Measurements from ENCODE around the gene CACNA1C.
"Not testable (repeated sequence)": the region's sequence is repeated elsewhere in the genome, so short reads cannot be mapped to it uniquely, and the experiment has no call there.

Gene CACNA1C

DNA sequence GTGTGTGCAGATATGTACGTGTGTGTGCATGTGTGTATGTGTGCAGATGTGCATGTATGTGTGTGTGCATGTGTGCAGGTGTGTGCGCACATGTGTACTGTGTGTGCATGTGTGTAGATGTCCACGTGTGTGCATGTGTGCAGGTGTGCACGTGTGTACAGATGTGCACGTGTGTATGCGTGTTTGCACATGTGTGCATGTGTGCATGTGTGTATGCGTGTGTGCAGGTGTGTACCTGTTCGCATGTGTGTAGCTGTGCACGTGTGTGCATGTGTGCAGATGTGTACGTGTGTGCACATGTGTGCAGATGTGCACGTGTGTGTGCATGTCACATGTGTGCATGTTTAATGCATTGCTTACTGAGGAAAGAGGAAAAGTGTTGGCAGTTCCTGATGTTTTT lies 686.3 kb downstream of the CACNA1C start:
- no peak for DNase-seq

DNA sequence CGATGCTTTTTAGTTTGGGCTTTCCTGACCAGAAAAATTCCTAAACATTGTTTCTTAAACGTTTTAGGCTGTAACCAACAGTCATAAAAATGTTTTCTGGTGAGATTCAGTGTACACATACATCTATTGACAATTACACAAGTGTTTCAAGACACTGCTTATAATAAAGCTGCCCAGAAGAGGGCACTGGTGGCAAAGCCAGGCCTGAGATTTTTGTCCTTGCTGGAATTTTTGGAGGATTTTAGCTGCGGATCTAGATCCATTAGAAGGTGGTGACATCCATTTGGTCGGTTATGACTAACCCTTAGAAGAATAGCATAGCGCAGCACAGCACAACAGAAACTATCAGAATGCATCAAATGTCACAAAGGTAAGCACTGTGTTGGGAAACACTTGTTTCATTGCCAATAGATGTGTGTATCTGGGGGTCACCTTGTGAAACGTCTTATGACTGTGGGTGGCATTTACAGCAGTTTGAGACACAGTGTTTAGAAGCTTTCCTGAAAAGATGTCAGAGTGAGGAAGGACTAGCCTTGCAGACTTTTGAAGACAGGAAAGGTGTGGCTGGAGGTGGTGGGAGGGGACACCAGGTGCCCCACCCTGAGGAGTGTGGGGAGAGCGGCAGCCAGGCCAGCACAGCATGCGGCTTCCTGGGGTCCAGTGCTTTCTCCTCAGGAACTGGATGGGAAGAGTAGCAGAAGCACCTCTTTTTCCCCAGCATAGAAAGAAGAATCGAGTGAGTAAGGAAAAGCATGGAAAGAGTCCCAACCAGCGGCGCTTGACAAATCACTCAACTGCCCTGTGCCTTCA lies 687.2 kb downstream of the CACNA1C start:
- peak; percentile 27 for DNase-seq

DNA sequence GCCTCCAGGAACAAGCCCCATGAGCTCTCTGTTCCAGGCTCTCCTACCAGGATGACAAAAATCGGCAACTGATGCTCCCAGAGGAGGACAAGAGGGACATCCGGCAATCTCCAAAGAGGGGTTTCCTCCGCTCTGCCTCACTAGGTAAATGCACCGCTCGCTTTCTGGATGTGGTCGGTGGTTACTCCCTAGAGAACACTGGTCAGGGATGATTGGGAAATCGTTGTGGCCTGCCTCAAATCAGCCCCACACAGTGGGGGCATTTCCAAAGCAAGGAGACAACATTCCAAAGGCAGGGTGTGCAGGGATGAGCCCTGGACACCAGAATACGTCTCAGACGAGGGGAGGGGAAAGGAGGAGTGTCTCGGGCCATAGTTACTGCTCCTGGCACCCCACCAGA lies 689.2 kb downstream of the CACNA1C start:
- DNase-seq: not testable (repeated sequence)

DNA sequence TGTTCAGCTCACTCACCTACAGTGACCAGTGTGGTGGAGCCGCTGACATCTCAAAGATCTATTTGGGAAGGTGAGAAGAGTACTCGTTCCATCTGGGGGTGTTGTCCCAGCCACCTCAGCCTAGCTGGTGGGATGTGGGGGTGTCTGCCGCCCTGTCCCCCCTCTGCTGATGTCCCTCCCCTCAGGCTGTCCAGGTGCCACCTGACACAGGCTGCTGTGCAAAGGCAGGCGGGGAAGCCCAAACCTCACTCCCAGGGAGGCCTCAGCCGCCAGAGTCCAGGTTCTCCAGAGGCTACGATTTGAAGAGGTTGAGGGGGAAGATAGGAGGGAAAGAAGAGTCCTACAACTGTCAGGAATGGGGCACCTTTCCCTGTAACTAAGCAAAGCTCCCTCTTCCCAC lies 690.7 kb downstream of the CACNA1C start:
- no peak for DNase-seq

DNA sequence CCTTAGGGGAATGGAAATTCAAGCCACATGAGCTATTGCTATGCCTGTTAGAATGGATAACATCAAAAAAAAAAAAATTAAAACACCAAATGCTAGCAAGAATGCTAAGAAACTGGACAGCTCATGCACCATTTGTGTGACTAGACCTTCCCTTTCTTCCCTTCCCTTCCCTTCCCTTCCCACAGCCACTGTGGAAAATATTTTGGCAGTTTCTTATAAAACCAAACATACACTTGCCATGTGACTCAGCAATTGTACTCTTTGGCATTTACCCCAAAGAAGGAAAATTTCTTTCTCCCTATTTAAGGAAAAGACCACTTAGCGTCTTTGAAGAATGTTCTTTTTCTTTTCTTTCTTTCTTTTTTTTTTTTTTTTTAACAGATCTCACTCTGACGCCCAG lies 692.9 kb downstream of the CACNA1C start:
- DNase-seq: no peak
